ENCODE data around the gene ADNP2.

The ADNP2 gene

DNA sequence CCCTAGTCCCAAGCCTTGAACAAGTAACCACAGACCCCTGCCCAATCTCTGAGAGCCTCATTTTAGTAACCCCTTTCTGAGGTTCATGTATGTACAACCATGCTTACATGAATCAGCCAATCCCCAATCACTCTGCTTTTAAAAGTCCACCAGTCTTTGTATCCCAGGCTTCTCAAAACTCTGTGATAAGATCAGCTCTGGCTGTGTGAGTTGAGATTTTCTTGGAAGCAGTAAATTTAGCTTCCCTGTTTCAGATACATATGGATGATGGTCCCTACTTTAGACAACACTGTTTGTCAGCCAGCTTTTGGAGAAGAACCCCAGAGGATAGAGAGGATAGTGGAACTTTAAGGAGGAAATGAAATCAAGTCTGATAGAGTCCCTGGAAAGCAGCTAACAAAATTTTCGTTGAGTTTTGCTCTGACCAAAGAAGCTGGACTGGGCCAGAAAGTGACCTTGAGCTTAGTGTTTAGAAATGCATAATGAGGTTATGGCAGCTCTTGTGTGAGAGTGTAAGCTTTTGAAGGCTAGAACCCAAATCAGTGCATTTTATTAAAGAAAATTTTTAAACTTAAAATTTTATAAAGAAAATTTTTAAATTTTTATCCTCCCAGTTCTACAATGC is 3.7 kb downstream of the ADNP2 start:
- Histone ChIP-seq H3K27ac (replicated peaks) (no peak overlapping the region), H3K27me3 (ENCODE audit: insufficient read depth, poor library complexity, severe bottlenecking) (no peaks in the 10 kb centered on the region), H3K4me3 (replicated peaks; ENCODE audit: insufficient read depth, low read length) (no peak overlapping the region)
- TF ChIP-seq, protein P1, sequence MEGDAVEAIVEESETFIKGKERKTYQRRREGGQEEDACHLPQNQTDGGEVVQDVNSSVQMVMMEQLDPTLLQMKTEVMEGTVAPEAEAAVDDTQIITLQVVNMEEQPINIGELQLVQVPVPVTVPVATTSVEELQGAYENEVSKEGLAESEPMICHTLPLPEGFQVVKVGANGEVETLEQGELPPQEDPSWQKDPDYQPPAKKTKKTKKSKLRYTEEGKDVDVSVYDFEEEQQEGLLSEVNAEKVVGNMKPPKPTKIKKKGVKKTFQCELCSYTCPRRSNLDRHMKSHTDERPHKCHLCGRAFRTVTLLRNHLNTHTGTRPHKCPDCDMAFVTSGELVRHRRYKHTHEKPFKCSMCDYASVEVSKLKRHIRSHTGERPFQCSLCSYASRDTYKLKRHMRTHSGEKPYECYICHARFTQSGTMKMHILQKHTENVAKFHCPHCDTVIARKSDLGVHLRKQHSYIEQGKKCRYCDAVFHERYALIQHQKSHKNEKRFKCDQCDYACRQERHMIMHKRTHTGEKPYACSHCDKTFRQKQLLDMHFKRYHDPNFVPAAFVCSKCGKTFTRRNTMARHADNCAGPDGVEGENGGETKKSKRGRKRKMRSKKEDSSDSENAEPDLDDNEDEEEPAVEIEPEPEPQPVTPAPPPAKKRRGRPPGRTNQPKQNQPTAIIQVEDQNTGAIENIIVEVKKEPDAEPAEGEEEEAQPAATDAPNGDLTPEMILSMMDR (IDR thresholded peaks at IDR 0.05; ENCODE audit: insufficient read depth, low read length) = no peak
- TF ChIP-seq POLR2AphosphoS5 (IDR thresholded peaks at IDR 0.05; ENCODE audit: low read depth) = no peak
- TF ChIP-seq, protein P2, sequence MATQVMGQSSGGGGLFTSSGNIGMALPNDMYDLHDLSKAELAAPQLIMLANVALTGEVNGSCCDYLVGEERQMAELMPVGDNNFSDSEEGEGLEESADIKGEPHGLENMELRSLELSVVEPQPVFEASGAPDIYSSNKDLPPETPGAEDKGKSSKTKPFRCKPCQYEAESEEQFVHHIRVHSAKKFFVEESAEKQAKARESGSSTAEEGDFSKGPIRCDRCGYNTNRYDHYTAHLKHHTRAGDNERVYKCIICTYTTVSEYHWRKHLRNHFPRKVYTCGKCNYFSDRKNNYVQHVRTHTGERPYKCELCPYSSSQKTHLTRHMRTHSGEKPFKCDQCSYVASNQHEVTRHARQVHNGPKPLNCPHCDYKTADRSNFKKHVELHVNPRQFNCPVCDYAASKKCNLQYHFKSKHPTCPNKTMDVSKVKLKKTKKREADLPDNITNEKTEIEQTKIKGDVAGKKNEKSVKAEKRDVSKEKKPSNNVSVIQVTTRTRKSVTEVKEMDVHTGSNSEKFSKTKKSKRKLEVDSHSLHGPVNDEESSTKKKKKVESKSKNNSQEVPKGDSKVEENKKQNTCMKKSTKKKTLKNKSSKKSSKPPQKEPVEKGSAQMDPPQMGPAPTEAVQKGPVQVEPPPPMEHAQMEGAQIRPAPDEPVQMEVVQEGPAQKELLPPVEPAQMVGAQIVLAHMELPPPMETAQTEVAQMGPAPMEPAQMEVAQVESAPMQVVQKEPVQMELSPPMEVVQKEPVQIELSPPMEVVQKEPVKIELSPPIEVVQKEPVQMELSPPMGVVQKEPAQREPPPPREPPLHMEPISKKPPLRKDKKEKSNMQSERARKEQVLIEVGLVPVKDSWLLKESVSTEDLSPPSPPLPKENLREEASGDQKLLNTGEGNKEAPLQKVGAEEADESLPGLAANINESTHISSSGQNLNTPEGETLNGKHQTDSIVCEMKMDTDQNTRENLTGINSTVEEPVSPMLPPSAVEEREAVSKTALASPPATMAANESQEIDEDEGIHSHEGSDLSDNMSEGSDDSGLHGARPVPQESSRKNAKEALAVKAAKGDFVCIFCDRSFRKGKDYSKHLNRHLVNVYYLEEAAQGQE (IDR thresholded peaks at IDR 0.05; ENCODE audit: insufficient replicate concordance, low read depth) = no peak
- no peak for TF ChIP-seq SPI1 (IDR thresholded peaks at IDR 0.05; ENCODE audit: borderline replicate concordance, low read depth)
- no peak for TF ChIP-seq GABPA (IDR thresholded peaks at IDR 0.05; ENCODE audit: low read depth)
- DNase-seq (ENCODE audit: low read depth in 1 of 2, low spot score in 1 of 2) = no peak

DNA sequence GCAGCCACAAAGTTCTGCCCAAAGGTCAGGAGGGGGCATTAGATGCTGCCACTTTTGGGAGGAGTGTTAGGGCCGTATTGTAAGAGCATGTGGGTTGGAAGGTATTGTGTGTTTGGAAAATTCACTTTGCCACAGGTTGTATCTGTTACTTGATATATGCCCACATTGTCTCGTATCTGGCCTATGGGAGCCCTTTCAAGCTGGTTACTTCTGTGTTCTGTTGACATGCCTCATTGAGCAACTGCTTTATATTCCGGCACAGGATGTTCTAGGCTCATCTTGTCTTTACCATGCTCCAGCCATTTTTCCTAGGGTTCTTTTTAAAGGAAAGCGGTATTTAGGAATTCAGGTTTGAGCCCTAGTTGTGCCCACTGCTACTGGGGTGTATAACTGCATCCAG is 6.0 kb downstream of the ADNP2 start:
- TF ChIP-seq SPI1 (IDR thresholded peaks at IDR 0.05; ENCODE audit: borderline replicate concordance, low read depth) (no peak), POLR2AphosphoS5 (IDR thresholded peaks at IDR 0.05; ENCODE audit: low read depth) (no peak), GABPA (IDR thresholded peaks at IDR 0.05; ENCODE audit: low read depth) (no peak)
- TF ChIP-seq, protein P2 (IDR thresholded peaks at IDR 0.05; ENCODE audit: insufficient replicate concordance, low read depth) = no peak
- TF ChIP-seq, protein P1 (IDR thresholded peaks at IDR 0.05; ENCODE audit: insufficient read depth, low read length) = no peak
- H3K4me3 ChIP-seq (replicated peaks; ENCODE audit: insufficient read depth, low read length) = no peak overlapping the region
- no peak overlapping the region for H3K27ac ChIP-seq (replicated peaks)
- no peak for DNase-seq (ENCODE audit: low read depth in 1 of 2, low spot score in 1 of 2)
- H3K27me3 ChIP-seq (ENCODE audit: insufficient read depth, poor library complexity, severe bottlenecking) = no peaks in the 10 kb centered on the region

DNA sequence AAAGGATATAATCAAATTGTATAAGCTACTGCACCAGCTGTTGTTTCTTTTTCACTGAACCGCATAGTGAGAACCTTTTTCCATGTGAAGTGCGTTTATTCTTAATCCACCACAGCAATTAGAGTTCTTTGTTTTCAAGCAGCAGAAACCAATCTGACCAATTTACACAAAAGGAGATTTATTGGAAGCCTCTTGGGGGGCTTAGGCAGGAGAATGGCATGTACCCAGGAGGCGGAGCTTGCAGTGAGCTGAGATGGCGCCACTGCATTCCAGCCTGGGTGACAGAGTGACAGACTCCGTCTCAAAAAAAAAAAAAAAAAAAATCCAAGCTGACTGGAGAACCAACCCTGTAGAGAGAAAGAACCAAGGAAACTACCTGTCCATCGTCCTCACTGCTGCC is 10.0 kb downstream of the ADNP2 start:
- H3K4me3 ChIP-seq (replicated peaks; ENCODE audit: insufficient read depth, low read length) = no peak overlapping the region
- TF ChIP-seq, protein P1 (IDR thresholded peaks at IDR 0.05; ENCODE audit: insufficient read depth, low read length) = no peak
- TF ChIP-seq GABPA (IDR thresholded peaks at IDR 0.05; ENCODE audit: low read depth) = no peak
- TF ChIP-seq, protein P2 (IDR thresholded peaks at IDR 0.05; ENCODE audit: insufficient replicate concordance, low read depth) = no peak
- TF ChIP-seq POLR2AphosphoS5 (IDR thresholded peaks at IDR 0.05; ENCODE audit: low read depth) = no peak
- no peak for TF ChIP-seq SPI1 (IDR thresholded peaks at IDR 0.05; ENCODE audit: borderline replicate concordance, low read depth)
- no peak for DNase-seq (ENCODE audit: low read depth in 1 of 2, low spot score in 1 of 2)
- no peaks in the 10 kb centered on the region for H3K27me3 ChIP-seq (ENCODE audit: insufficient read depth, poor library complexity, severe bottlenecking)
- H3K27ac ChIP-seq (replicated peaks) = no peak overlapping the region
